Nephron progenitor cell (in vitro differentiated cells): ENCODE measurements around the gene PCNT.
"Not testable (repeated sequence)": the region's sequence is repeated elsewhere in the genome, so short reads cannot be mapped to it uniquely, and the experiment has no call there.

Experiments used
- DNase-seq: peaks from one replicate; pipeline ENCODE4 v3.0.0; 2021
- H3K27ac Mint-ChIP-seq: 2 replicates; pipeline ENCODE4 v1.8.0; 2021; ENCODE audit warnings: mild to moderate bottlenecking, moderate library complexity, mixed read lengths
- H3K27me3 Mint-ChIP-seq: 2 replicates; pipeline ENCODE4 v1.8.0; 2021; ENCODE audit warnings: mild to moderate bottlenecking, low read depth, mixed read lengths; ENCODE audit not compliant: poor library complexity
- H3K36me3 Mint-ChIP-seq: 2 replicates; pipeline ENCODE4 v1.8.0; 2021; ENCODE audit warnings: low read depth, mixed read lengths
- H3K4me1 Mint-ChIP-seq: 2 replicates; pipeline ENCODE4 v1.8.0; 2021; ENCODE audit warnings: mixed read lengths
- H3K4me3 Mint-ChIP-seq: 2 replicates; pipeline ENCODE4 v1.8.0; 2021; ENCODE audit warnings: mild to moderate bottlenecking, moderate library complexity, mixed read lengths
- H3K9me3 Mint-ChIP-seq: 2 replicates; pipeline ENCODE4 v1.8.0; 2021; ENCODE audit warnings: mild to moderate bottlenecking, moderate library complexity, mixed read lengths
- TF ChIP-seq, protein P1 (sequence below): fragments of 200-600 bp; sonication (generic); IDR thresholded peaks from 2 replicates; pipeline ENCODE4 v1.5.0; 2021; ENCODE audit warnings: antibody characterized with exemption

Gene PCNT

DNA sequence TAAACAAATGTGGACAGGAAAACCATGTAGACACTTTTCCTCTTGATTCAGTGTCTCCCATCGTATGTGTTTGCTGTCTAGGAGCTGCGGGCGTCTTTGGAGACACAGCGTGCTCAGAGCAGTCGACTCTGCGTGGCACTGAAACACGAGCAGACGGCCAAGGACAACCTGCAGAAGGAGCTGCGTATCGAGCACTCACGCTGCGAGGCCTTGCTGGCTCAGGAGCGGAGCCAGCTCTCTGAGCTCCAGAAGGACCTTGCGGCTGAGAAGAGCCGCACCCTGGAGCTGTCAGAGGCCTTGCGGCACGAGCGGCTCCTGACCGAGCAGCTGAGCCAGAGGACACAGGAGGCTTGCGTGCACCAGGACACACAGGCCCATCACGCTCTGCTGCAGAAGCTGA lies 107.5 kb downstream of the PCNT start:
- Mint-ChIP-seq H3K27me3 (no peaks in the 10 kb centered on the region), H3K4me3 (no peak overlapping the region), H3K4me1 (peaks cover 11% of the 10 kb centered on the region), H3K9me3 (no peaks in the 10 kb centered on the region), H3K36me3 (peaks cover 64% of the 10 kb centered on the region), H3K27ac (peak overlapping the region; percentile 97)
- DNase-seq = no peak
- TF ChIP-seq, protein P1, sequence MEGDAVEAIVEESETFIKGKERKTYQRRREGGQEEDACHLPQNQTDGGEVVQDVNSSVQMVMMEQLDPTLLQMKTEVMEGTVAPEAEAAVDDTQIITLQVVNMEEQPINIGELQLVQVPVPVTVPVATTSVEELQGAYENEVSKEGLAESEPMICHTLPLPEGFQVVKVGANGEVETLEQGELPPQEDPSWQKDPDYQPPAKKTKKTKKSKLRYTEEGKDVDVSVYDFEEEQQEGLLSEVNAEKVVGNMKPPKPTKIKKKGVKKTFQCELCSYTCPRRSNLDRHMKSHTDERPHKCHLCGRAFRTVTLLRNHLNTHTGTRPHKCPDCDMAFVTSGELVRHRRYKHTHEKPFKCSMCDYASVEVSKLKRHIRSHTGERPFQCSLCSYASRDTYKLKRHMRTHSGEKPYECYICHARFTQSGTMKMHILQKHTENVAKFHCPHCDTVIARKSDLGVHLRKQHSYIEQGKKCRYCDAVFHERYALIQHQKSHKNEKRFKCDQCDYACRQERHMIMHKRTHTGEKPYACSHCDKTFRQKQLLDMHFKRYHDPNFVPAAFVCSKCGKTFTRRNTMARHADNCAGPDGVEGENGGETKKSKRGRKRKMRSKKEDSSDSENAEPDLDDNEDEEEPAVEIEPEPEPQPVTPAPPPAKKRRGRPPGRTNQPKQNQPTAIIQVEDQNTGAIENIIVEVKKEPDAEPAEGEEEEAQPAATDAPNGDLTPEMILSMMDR = no peak

DNA sequence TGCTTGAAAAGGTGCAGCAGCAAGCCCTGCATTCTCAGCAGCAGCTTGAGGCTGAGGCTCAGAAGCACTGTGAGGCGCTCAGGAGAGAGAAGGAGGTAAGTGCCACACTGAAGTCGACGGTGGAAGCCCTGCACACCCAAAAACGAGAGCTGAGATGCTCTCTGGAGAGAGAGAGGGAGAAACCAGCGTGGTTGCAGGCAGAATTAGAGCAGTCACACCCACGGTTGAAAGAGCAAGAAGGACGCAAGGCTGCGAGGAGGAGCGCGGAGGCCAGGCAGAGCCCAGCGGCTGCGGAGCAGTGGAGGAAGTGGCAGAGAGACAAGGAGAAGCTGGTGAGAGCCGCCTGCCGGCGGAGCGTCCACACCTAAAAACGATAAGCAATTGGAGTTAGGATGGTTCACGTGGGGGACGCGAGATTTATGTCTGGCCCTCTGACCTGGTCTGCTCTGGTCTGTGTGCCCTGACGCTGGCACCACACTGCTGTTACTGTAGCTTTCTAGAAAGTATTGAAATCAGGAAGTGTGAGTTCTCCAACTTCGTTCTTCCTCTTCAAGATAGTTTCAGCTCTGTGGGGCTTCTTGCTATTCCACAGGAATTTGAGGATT lies 108.0 kb downstream of the PCNT start:
- TF ChIP-seq, protein P1 = no peak
- peak overlapping the region; percentile 97 for H3K27ac Mint-ChIP-seq

DNA sequence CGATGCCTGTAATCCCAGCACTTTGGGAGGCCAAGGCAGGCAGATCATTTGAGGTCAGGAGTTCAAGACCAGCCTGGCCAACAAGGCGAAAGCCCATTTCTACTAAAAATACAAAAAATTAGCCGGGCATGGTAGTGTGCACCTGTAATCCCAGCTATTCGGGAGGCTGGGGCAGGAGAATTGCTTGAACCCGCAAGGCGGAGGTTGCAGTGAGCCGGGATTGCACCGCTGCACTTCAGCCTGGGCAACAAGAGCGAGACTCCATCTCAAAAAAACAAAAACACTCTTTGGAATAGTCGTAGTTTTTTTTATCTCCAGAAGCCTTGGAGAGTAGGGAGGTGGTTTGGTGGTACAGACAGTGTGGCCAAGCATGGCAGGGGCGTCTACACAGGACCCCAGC lies 109.2 kb downstream of the PCNT start:
- not testable (repeated sequence) for H3K4me3 Mint-ChIP-seq, H3K9me3 Mint-ChIP-seq, H3K27ac Mint-ChIP-seq, H3K27me3 Mint-ChIP-seq, DNase-seq
- Mint-ChIP-seq H3K36me3 (peaks cover 81% of the 10 kb centered on the region), H3K4me1 (peaks cover 24% of the 10 kb centered on the region)

More for the DNA sequence above, 108.0 kb downstream of the PCNT start:
- no peaks in the 10 kb centered on the region for H3K9me3 Mint-ChIP-seq
- H3K27me3 Mint-ChIP-seq = no peaks in the 10 kb centered on the region
- peaks cover 69% of the 10 kb centered on the region for H3K36me3 Mint-ChIP-seq
- H3K4me1 Mint-ChIP-seq = peaks cover 16% of the 10 kb centered on the region
- H3K4me3 Mint-ChIP-seq = no peak overlapping the region
- no peak for DNase-seq

DNA sequence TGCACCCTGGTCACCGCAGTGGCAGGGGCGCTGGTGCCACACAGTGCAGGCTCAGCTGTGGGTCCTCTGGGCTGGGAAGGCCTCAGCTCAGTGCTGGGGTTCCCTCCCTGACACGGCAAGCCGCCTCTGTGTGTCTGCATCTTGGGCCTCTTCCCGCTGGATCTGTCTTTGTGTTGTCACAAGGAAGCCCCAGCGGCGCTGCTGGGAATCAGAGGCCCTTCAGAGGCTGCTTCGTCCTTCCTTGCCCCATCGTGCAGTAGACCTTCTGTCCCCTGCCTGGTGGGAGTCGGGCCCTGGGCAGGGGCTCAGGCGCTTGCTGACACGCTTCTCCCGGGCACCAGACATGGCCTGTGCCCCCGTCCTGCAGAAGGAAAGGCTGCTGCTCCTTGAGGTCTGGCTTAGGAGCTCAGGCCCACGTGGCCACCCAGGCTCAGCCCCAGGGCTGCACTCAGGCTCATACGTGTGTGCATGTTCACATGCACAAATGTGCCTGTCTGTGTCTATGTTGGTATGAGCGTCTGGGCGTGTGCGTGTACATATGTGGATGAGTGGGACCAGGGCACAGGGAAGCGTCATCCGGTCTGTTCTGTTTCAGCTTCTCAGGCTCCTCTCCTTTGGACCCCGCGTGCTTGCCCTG lies 110.5 kb downstream of the PCNT start:
- peaks cover 24% of the 10 kb centered on the region for H3K4me1 Mint-ChIP-seq
- TF ChIP-seq, protein P1 = no peak
- no peak overlapping the region for H3K4me3 Mint-ChIP-seq
- no peaks in the 10 kb centered on the region for H3K27me3 Mint-ChIP-seq
- H3K36me3 Mint-ChIP-seq = peaks cover 94% of the 10 kb centered on the region
- DNase-seq = no peak
- H3K27ac Mint-ChIP-seq = peak overlapping the region; percentile 79
- no peaks in the 10 kb centered on the region for H3K9me3 Mint-ChIP-seq

DNA sequence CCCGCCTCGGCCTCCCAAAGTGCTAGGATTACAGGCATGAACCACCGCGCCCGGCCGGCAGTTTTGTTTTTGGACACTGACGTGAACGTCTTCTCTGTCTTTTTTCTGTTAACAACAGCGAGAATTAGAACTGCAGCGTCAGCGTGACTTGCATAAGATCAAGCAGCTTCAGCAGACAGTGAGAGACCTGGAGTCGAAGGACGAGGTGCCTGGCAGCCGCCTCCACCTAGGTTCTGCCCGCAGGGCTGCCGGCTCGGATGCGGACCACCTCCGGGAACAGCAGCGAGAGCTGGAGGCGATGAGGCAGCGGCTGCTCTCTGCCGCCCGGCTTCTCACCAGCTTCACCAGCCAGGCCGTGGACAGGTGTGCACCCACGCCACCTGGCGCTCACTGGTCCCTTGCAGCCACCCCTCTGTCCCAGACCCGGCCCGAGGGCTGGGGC lies 111.9 kb downstream of the PCNT start:
- DNase-seq = no peak
- peaks cover 99% of the 10 kb centered on the region for H3K36me3 Mint-ChIP-seq
- peaks cover under 1% of the 10 kb centered on the region for H3K27me3 Mint-ChIP-seq
- peaks cover 24% of the 10 kb centered on the region for H3K4me1 Mint-ChIP-seq
- H3K27ac Mint-ChIP-seq = no peak overlapping the region
- no peaks in the 10 kb centered on the region for H3K9me3 Mint-ChIP-seq
- H3K4me3 Mint-ChIP-seq = no peak overlapping the region
- TF ChIP-seq, protein P1 = no peak

DNA sequence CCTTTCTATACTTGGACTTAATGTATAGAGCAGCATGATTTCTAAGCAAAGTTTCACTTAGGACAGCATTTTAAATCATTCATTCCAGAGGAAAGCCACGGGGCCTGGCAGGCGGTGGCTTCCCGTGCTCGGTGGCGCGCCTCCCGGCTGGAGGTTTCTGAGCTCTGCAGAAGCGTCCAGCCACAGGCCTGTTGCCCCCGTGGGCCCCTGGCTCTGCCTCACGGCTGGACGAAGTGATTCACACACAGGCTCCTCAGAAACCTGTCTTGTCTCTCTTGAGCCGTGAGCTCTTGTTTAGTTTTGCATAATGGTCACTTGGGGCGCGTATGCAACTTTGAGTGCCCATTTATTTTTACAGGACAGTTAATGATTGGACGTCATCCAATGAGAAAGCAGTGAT lies 112.7 kb downstream of the PCNT start:
- Mint-ChIP-seq H3K4me1 (peaks cover 21% of the 10 kb centered on the region), H3K27me3 (peaks cover 3% of the 10 kb centered on the region), H3K4me3 (no peak overlapping the region), H3K36me3 (peaks cover 99% of the 10 kb centered on the region), H3K9me3 (no peaks in the 10 kb centered on the region), H3K27ac (peak overlapping the region; percentile 78)
- TF ChIP-seq, protein P1 = no peak
- DNase-seq = no peak
